ENCODE measurements around the gene TBC1D8.

Gene TBC1D8

GRCh38 chr2:101017371-101017770, 133.8 kb downstream of the TBC1D8 start:
- Histone ChIP-seq H3K27ac (ENCODE audit: low read length) (no peak overlapping the region), H3K36me3 (ENCODE audit: control insufficient read depth in 1 of 2, insufficient read depth in 2 of 2, low read length in 2 of 2) (peaks cover 14 to 25% of the 10 kb centered on the region in 2 donors), H3K4me1 (ENCODE audit: control insufficient read depth in 1 of 2, insufficient read depth in 2 of 2, low read length in 2 of 2) (peaks cover 0 to 2% of the 10 kb centered on the region in 2 donors), H3K4me3 (ENCODE audit: low read depth in 1 of 2, low read length in 2 of 2) (no peak overlapping the region), H3K27me3 (ENCODE audit: low read depth, low read length) (no peaks in the 10 kb centered on the region), H3K9me3 (ENCODE audit: control insufficient read depth in 1 of 2, low read length in 2 of 2) (no peaks in the 10 kb centered on the region)

GRCh38 chr2:101014264-101014857, 136.8 kb downstream of the TBC1D8 start:
- Histone ChIP-seq H3K4me3 (ENCODE audit: low read depth in 1 of 2, low read length in 2 of 2) (no peak overlapping the region), H3K36me3 (ENCODE audit: control insufficient read depth in 1 of 2, insufficient read depth in 2 of 2, low read length in 2 of 2) (peaks cover 7 to 36% of the 10 kb centered on the region in 2 donors), H3K27ac (ENCODE audit: low read length) (no peak overlapping the region), H3K9me3 (ENCODE audit: control insufficient read depth in 1 of 2, low read length in 2 of 2) (no peaks in the 10 kb centered on the region), H3K27me3 (ENCODE audit: low read depth, low read length) (no peaks in the 10 kb centered on the region), H3K4me1 (ENCODE audit: control insufficient read depth in 1 of 2, insufficient read depth in 2 of 2, low read length in 2 of 2) (peaks cover 0 to 5% of the 10 kb centered on the region in 2 donors)

- Histone ChIP-seq H3K36me3 (ENCODE audit: control insufficient read depth in 1 of 2, insufficient read depth in 2 of 2, low read length in 2 of 2) (peaks cover 16 to 31% of the 10 kb centered on the region in 2 donors), H3K4me1 (ENCODE audit: control insufficient read depth in 1 of 2, insufficient read depth in 2 of 2, low read length in 2 of 2) (peaks cover 0 to 5% of the 10 kb centered on the region in 2 donors), H3K27ac (ENCODE audit: low read length) (no peak overlapping the region), H3K4me3 (ENCODE audit: low read depth in 1 of 2, low read length in 2 of 2) (no peak overlapping the region), H3K27me3 (ENCODE audit: low read depth, low read length) (no peaks in the 10 kb centered on the region), H3K9me3 (ENCODE audit: control insufficient read depth in 1 of 2, low read length in 2 of 2) (no peaks in the 10 kb centered on the region)
These were observed 138.4 kb downstream of the TBC1D8 start for GRCh38 chr2:101012706-101013181.

- H3K27ac ChIP-seq (ENCODE audit: low read length), result no peak overlapping the region
- no peaks in the 10 kb centered on the region for H3K9me3 ChIP-seq (ENCODE audit: control insufficient read depth in 1 of 2, low read length in 2 of 2)
- peaks cover 22 to 37% of the 10 kb centered on the region in 2 donors for H3K36me3 ChIP-seq (ENCODE audit: control insufficient read depth in 1 of 2, insufficient read depth in 2 of 2, low read length in 2 of 2)
- H3K27me3 ChIP-seq (ENCODE audit: low read depth, low read length), result no peaks in the 10 kb centered on the region
- H3K4me3 ChIP-seq (ENCODE audit: low read depth in 1 of 2, low read length in 2 of 2), result no peak overlapping the region
- peaks cover 0 to 5% of the 10 kb centered on the region in 2 donors for H3K4me1 ChIP-seq (ENCODE audit: control insufficient read depth in 1 of 2, insufficient read depth in 2 of 2, low read length in 2 of 2)
These were observed 139.0 kb downstream of the TBC1D8 start for GRCh38 chr2:101012054-101012705.

- Histone ChIP-seq H3K27ac (ENCODE audit: low read length) (no peak overlapping the region), H3K4me1 (ENCODE audit: control insufficient read depth in 1 of 2, insufficient read depth in 2 of 2, low read length in 2 of 2) (peaks cover 0 to 5% of the 10 kb centered on the region in 2 donors), H3K36me3 (ENCODE audit: control insufficient read depth in 1 of 2, insufficient read depth in 2 of 2, low read length in 2 of 2) (peaks cover 32 to 47% of the 10 kb centered on the region in 2 donors), H3K4me3 (ENCODE audit: low read depth in 1 of 2, low read length in 2 of 2) (no peak overlapping the region), H3K27me3 (ENCODE audit: low read depth, low read length) (no peaks in the 10 kb centered on the region), H3K9me3 (ENCODE audit: control insufficient read depth in 1 of 2, low read length in 2 of 2) (no peaks in the 10 kb centered on the region)
These were observed 140.0 kb downstream of the TBC1D8 start for GRCh38 chr2:101011152-101011551.

- H3K36me3 ChIP-seq (ENCODE audit: control insufficient read depth in 1 of 2, insufficient read depth in 2 of 2, low read length in 2 of 2), result peaks cover 55 to 69% of the 10 kb centered on the region in 2 donors
- peaks cover 0 to 26% of the 10 kb centered on the region in 2 donors for H3K4me1 ChIP-seq (ENCODE audit: control insufficient read depth in 1 of 2, insufficient read depth in 2 of 2, low read length in 2 of 2)
- H3K27ac ChIP-seq (ENCODE audit: low read length), result no peak overlapping the region
- H3K27me3 ChIP-seq (ENCODE audit: low read depth, low read length), result no peaks in the 10 kb centered on the region
- no peak overlapping the region for H3K4me3 ChIP-seq (ENCODE audit: low read depth in 1 of 2, low read length in 2 of 2)
- H3K9me3 ChIP-seq (ENCODE audit: control insufficient read depth in 1 of 2, low read length in 2 of 2), result no peaks in the 10 kb centered on the region
These were observed 143.5 kb downstream of the TBC1D8 start for GRCh38 chr2:101007415-101008345.

- no peak overlapping the region for H3K27ac ChIP-seq (ENCODE audit: low read length)
- H3K36me3 ChIP-seq (ENCODE audit: control insufficient read depth in 1 of 2, insufficient read depth in 2 of 2, low read length in 2 of 2), result peaks cover 50 to 58% of the 10 kb centered on the region in 2 donors
- H3K9me3 ChIP-seq (ENCODE audit: control insufficient read depth in 1 of 2, low read length in 2 of 2), result no peaks in the 10 kb centered on the region
- H3K4me1 ChIP-seq (ENCODE audit: control insufficient read depth in 1 of 2, insufficient read depth in 2 of 2, low read length in 2 of 2), result peaks cover 0 to 21% of the 10 kb centered on the region in 2 donors
- no peak overlapping the region for H3K4me3 ChIP-seq (ENCODE audit: low read depth in 1 of 2, low read length in 2 of 2)
- no peaks in the 10 kb centered on the region for H3K27me3 ChIP-seq (ENCODE audit: low read depth, low read length)
These were observed 145.0 kb downstream of the TBC1D8 start for GRCh38 chr2:101006065-101006715.

GRCh38 chr2:101004620-101005325, 146.4 kb downstream of the TBC1D8 start:
- Histone ChIP-seq H3K9me3 (ENCODE audit: control insufficient read depth in 1 of 2, low read length in 2 of 2) (no peaks in the 10 kb centered on the region), H3K4me3 (ENCODE audit: low read depth in 1 of 2, low read length in 2 of 2) (no peak overlapping the region), H3K27me3 (ENCODE audit: low read depth, low read length) (no peaks in the 10 kb centered on the region), H3K36me3 (ENCODE audit: control insufficient read depth in 1 of 2, insufficient read depth in 2 of 2, low read length in 2 of 2) (peaks cover 47 to 48% of the 10 kb centered on the region in 2 donors), H3K4me1 (ENCODE audit: control insufficient read depth in 1 of 2, insufficient read depth in 2 of 2, low read length in 2 of 2) (peaks cover 0 to 21% of the 10 kb centered on the region in 2 donors), H3K27ac (ENCODE audit: low read length) (no peak overlapping the region)

- Histone ChIP-seq H3K27ac (ENCODE audit: low read length) (peak overlapping the region; percentile 89), H3K36me3 (ENCODE audit: control insufficient read depth in 1 of 2, insufficient read depth in 2 of 2, low read length in 2 of 2) (peaks cover 44 to 47% of the 10 kb centered on the region in 2 donors)
These were observed 147.9 kb downstream of the TBC1D8 start for GRCh38 chr2:101003278-101003775.

GRCh38 chr2:101002562-101003277, 148.5 kb downstream of the TBC1D8 start:
- peak overlapping the region; percentile 89 for H3K27ac ChIP-seq (ENCODE audit: low read length)
- H3K4me1 ChIP-seq (ENCODE audit: control insufficient read depth in 1 of 2, insufficient read depth in 2 of 2, low read length in 2 of 2), result peaks cover 0 to 21% of the 10 kb centered on the region in 2 donors
- peak overlapping the region; percentile 85 to 89 for H3K4me3 ChIP-seq (ENCODE audit: low read depth in 1 of 2, low read length in 2 of 2)
- peaks cover 38 to 41% of the 10 kb centered on the region in 2 donors for H3K36me3 ChIP-seq (ENCODE audit: control insufficient read depth in 1 of 2, insufficient read depth in 2 of 2, low read length in 2 of 2)
- H3K27me3 ChIP-seq (ENCODE audit: low read depth, low read length), result no peaks in the 10 kb centered on the region
- H3K9me3 ChIP-seq (ENCODE audit: control insufficient read depth in 1 of 2, low read length in 2 of 2), result no peaks in the 10 kb centered on the region

More at GRCh38 chr2:101003278-101003775, 147.9 kb downstream of the TBC1D8 start:
- H3K9me3 ChIP-seq (ENCODE audit: control insufficient read depth in 1 of 2, low read length in 2 of 2), result no peaks in the 10 kb centered on the region
- H3K4me1 ChIP-seq (ENCODE audit: control insufficient read depth in 1 of 2, insufficient read depth in 2 of 2, low read length in 2 of 2), result peaks cover 0 to 21% of the 10 kb centered on the region in 2 donors
- no peaks in the 10 kb centered on the region for H3K27me3 ChIP-seq (ENCODE audit: low read depth, low read length)
- H3K4me3 ChIP-seq (ENCODE audit: low read depth in 1 of 2, low read length in 2 of 2), result peak overlapping the region; percentile 85 to 89
